WERI-Rb-1 (cell line): Measurements from ENCODE around the gene VTI1A.

Experiments used
- DNase-seq: peaks from one replicate; pipeline ENCODE4 v3.0.0-alpha.2; 2020
- H3K27ac ChIP-seq: fragments of 250-450 bp; sonication (Bioruptor Pico); 2 replicates; pipeline ENCODE4 v1.5.1; 2020; ENCODE audit warnings: mild to moderate bottlenecking, moderate library complexity
- H3K27me3 ChIP-seq: fragments of 250-450 bp; sonication (Bioruptor Pico); 2 replicates; pipeline ENCODE4 v1.5.1; 2021; ENCODE audit warnings: mild to moderate bottlenecking, low read depth, moderate library complexity; ENCODE audit not compliant: insufficient read depth, severe bottlenecking
- H3K36me3 ChIP-seq: fragments of 250-450 bp; sonication (Bioruptor Pico); 2 replicates; pipeline ENCODE4 v1.5.1; 2020; ENCODE audit warnings: mild to moderate bottlenecking, moderate library complexity
- H3K4me3 ChIP-seq: 2 replicates; pipeline ENCODE4 v1.5.1; 2011; ENCODE audit warnings: low read depth, mild to moderate bottlenecking, control low read depth, low read length
- H3K9me3 ChIP-seq: fragments of 250-450 bp; sonication (Bioruptor Pico); 2 replicates; pipeline ENCODE4 v1.5.1; 2021; ENCODE audit warnings: mild to moderate bottlenecking, moderate library complexity; ENCODE audit not compliant: severe bottlenecking
- TF ChIP-seq, protein P1 (sequence below): IDR thresholded peaks from 2 replicates; pipeline ENCODE4 v1.5.1; 2011; ENCODE audit warnings: low read depth, mild to moderate bottlenecking, control low read depth, inconsistent platforms, low read length

The VTI1A gene

DNA sequence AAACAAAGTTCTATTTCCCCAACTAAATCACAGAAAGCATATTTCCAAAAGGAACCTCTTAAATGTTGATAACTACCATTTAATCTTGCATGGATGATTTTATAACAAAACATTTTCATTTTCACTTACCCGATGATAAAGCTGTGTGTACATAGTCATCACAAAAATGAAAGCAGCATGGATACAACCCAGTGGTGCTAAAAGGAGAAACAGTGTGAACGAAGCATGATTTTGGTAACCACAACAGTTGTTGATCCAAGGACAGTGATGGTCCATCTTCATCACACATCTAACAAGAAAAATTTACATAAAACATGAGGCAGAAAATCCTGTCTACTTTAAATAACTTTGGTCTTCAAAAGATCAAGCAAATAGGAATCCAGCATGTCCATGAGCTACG is 5.0 kb upstream of the VTI1A start:
- Histone ChIP-seq H3K4me3 (no peak overlapping the region), H3K27ac (no peak overlapping the region), H3K9me3 (no peaks in the 10 kb centered on the region), H3K27me3 (no peaks in the 10 kb centered on the region), H3K36me3 (peaks cover 75% of the 10 kb centered on the region)
- TF ChIP-seq, protein P1, sequence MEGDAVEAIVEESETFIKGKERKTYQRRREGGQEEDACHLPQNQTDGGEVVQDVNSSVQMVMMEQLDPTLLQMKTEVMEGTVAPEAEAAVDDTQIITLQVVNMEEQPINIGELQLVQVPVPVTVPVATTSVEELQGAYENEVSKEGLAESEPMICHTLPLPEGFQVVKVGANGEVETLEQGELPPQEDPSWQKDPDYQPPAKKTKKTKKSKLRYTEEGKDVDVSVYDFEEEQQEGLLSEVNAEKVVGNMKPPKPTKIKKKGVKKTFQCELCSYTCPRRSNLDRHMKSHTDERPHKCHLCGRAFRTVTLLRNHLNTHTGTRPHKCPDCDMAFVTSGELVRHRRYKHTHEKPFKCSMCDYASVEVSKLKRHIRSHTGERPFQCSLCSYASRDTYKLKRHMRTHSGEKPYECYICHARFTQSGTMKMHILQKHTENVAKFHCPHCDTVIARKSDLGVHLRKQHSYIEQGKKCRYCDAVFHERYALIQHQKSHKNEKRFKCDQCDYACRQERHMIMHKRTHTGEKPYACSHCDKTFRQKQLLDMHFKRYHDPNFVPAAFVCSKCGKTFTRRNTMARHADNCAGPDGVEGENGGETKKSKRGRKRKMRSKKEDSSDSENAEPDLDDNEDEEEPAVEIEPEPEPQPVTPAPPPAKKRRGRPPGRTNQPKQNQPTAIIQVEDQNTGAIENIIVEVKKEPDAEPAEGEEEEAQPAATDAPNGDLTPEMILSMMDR = no peak
- DNase-seq = no peak

GRCh38 chr10:112446055-112446854 is 760 bp upstream of the VTI1A start:
- peak overlapping the region; percentile 95 for H3K27ac ChIP-seq
- H3K4me3 ChIP-seq = peak overlapping the region; percentile 84
- peaks cover 37% of the 10 kb centered on the region for H3K36me3 ChIP-seq
- H3K9me3 ChIP-seq = no peaks in the 10 kb centered on the region
- TF ChIP-seq, protein P1 = no peak
- DNase-seq = no peak
- no peaks in the 10 kb centered on the region for H3K27me3 ChIP-seq

GRCh38 chr10:112447620-112447928 is 559 bp downstream of the VTI1A start:
- Histone ChIP-seq H3K27ac (peak overlapping the region; percentile 95), H3K4me3 (peak overlapping the region; percentile 84), H3K9me3 (no peaks in the 10 kb centered on the region), H3K36me3 (peaks cover 26% of the 10 kb centered on the region), H3K27me3 (no peaks in the 10 kb centered on the region)
- DNase-seq = no peak
- TF ChIP-seq, protein P1 = no peak

DNA sequence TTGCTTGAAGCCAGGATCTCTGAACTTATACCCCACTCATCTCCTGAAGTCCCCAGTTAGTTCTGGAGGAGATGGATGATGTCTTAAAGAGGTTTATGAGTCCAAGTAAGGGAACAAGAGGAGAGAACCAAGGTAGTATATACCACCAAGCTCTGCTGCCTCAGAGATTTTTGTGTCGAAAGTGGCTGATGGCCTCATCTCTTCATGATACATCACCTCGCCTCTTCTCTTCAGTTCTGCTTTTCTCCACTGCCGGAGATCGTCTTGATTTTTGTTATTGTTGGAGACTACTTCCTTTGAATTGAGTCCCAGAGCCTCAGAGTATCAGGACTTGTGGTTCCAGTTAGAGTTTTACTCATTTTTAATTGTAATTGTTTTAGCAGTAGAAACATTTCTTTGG is 1.9 kb downstream of the VTI1A start:
- DNase-seq = no peak
- TF ChIP-seq, protein P1 = no peak
- Histone ChIP-seq H3K27ac (no peak overlapping the region), H3K9me3 (no peaks in the 10 kb centered on the region), H3K36me3 (peaks cover 15% of the 10 kb centered on the region), H3K4me3 (no peak overlapping the region), H3K27me3 (no peaks in the 10 kb centered on the region)

GRCh38 chr10:112454910-112455779 is 8.1 kb downstream of the VTI1A start:
- TF ChIP-seq, protein P1 = no peak
- Histone ChIP-seq H3K4me3 (no peak overlapping the region), H3K27me3 (no peaks in the 10 kb centered on the region), H3K36me3 (no peaks in the 10 kb centered on the region; the same call in 1 of the 2 replicates), H3K9me3 (no peaks in the 10 kb centered on the region), H3K27ac (no peak overlapping the region)
- no peak for DNase-seq
